PC-3 (cell line): ENCODE measurements around the gene CYTH1. TPM values are rescaled to one million over a fixed set of nuclear protein-coding genes. Genes with fewer than 3 reads are reported as not detected.

Experiments used
- ATAC-seq: fragments of 200-7000 bp; cut with Tn5 transposase; 2 replicates; pipeline ENCODE4 v1.9.1; 2020; ENCODE audit warnings: mild to moderate bottlenecking, moderate library complexity
- BruUV-seq: library from RNA; stranded (reverse); fragments of 400-500 nt; replicated peaks from 2 replicates; lab custom pipeline; 2021; lab: Mats Ljungman, UMichigan
- CTCF ChIA-PET: fragments of 300-600 bp; sonication (Branson Sonifier 250); formaldehyde crosslinking; loops from one replicate; lab custom pipeline; 2022; ENCODE audit warnings: antibody characterized with exemption; lab: Charles Lee
- POLR2A ChIA-PET: fragments of 300-600 bp; sonication (Branson Sonifier 250); formaldehyde crosslinking; loops from one replicate; lab custom pipeline; 2022; ENCODE audit warnings: antibody characterized with exemption; ENCODE audit not compliant: unreplicated experiment; lab: Charles Lee
- DNase-seq: peaks from one replicate; pipeline ENCODE4 v3.0.0-alpha.2; 2015
- H2AFZ ChIP-seq: fragments of 300-600 bp; sonication (generic); 2 replicates; pipeline ENCODE4 v1.6.0; 2016; ENCODE audit warnings: antibody characterized with exemption, low read length
- H3F3A ChIP-seq: fragments of 300-600 bp; sonication (generic); one replicate; pipeline ENCODE4 v1.6.0; 2017; ENCODE audit warnings: antibody characterized with exemption, low read length, control low read depth, mild to moderate bottlenecking; ENCODE audit not compliant: unreplicated experiment
- H3K27ac ChIP-seq: fragments of 300-600 bp; sonication (generic); 2 replicates; pipeline ENCODE4 v1.5.1; 2016; ENCODE audit warnings: mild to moderate bottlenecking, low read length
- H3K27me3 ChIP-seq: fragments of 300-600 bp; sonication (generic); 2 replicates; pipeline ENCODE4 v1.6.1; 2016; ENCODE audit warnings: low read length, mixed read lengths
- H3K36me3 ChIP-seq: fragments of 300-600 bp; sonication (generic); 2 replicates; pipeline ENCODE4 v1.6.1; 2016; ENCODE audit warnings: low read depth, mixed run types, low read length, mixed read lengths
- H3K4me1 ChIP-seq: fragments of 300-600 bp; sonication (generic); 2 replicates; pipeline ENCODE4 v1.5.1; 2016; ENCODE audit warnings: low read length; ENCODE audit not compliant: insufficient read depth
- H3K4me2 ChIP-seq: fragments of 300-600 bp; sonication (generic); 2 replicates; pipeline ENCODE4 v1.6.0; 2016; ENCODE audit warnings: low read length
- H3K4me3 ChIP-seq: fragments of 300-600 bp; sonication (generic); 2 replicates; pipeline ENCODE4 v1.5.1; 2016; ENCODE audit warnings: mild to moderate bottlenecking, low read length, mixed read lengths
- H3K79me2 ChIP-seq: fragments of 300-600 bp; sonication (generic); 2 replicates; pipeline ENCODE4 v1.6.1; 2017; ENCODE audit warnings: low read length, mixed read lengths
- H3K9ac ChIP-seq: fragments of 300-600 bp; sonication (generic); 2 replicates; pipeline ENCODE4 v1.6.0; 2016; ENCODE audit warnings: mild to moderate bottlenecking, low read length
- H3K9me2 ChIP-seq: fragments of 300-600 bp; sonication (generic); replicated peaks from 2 replicates; pipeline ENCODE4 v1.6.1; 2016; ENCODE audit warnings: mixed run types, low read length, mixed read lengths
- H3K9me3 ChIP-seq: fragments of 300-600 bp; sonication (generic); 2 replicates; pipeline ENCODE4 v1.6.1; 2016; ENCODE audit warnings: low read length, mixed read lengths
- H4K20me1 ChIP-seq: fragments of 300-600 bp; sonication (generic); 2 replicates; pipeline ENCODE4 v1.6.1; 2016; ENCODE audit warnings: low read length, mixed read lengths
- CTCF ChIP-seq: fragments of 300-600 bp; sonication (generic); conservative IDR thresholded peaks from 2 replicates; pipeline ENCODE4 v1.5.1; 2017; ENCODE audit warnings: antibody characterized with exemption, low read depth, mild to moderate bottlenecking, low read length
- EZH2 ChIP-seq: fragments of 300-600 bp; sonication (generic); IDR thresholded peaks from one replicate; pipeline ENCODE4 v1.6.1; 2017; ENCODE audit warnings: antibody characterized with exemption, mild to moderate bottlenecking, low read length; ENCODE audit not compliant: unreplicated experiment
- EZH2phosphoT487 ChIP-seq: fragments of 300-600 bp; sonication (generic); IDR thresholded peaks from 2 replicates; pipeline ENCODE4 v1.6.1; 2018; ENCODE audit warnings: mild to moderate bottlenecking, antibody characterized with exemption, low read length, borderline replicate concordance
- intact Hi-C: fragments of 100-400 bp; cut with micrococcal nuclease; formaldehyde crosslinking; loops from 2 replicates; pipeline ENCODE4 v1.9.0; 2023
- total RNA-seq: library from RNA; depleted of rRNA; stranded (reverse); fragments of >200 nt; gene quantifications from 2 replicates; pipeline ENCODE4 v1.2.3, GENCODE V29; 2014

Gene CYTH1
- total RNA-seq, 1 experiment from 2014 or later, result 29.7 TPM

GRCh38 chr17:78793415-78793814 is 11.3 kb upstream of the CYTH1 start:
- no peaks in the 10 kb centered on the region for H3K4me1 ChIP-seq
- no peaks in the 10 kb centered on the region for H3K9me3 ChIP-seq
- intact Hi-C loops, result no loop called here
- no peak overlapping the region for H3K9ac ChIP-seq
- no peaks in the 10 kb centered on the region for H3K27me3 ChIP-seq
- POLR2A ChIA-PET, result no interaction called here
- H3K27ac ChIP-seq, result no peak overlapping the region
- H3K9me2 ChIP-seq, result no peaks in the 10 kb centered on the region
- CTCF ChIA-PET, result no interaction called here
- DNase-seq (no peak), ATAC-seq (no peak)
- TF ChIP-seq CTCF, result no peak
- TF ChIP-seq EZH2phosphoT487, result no peak
- TF ChIP-seq EZH2, result no peak
- no peaks in the 10 kb centered on the region for H4K20me1 ChIP-seq
- H2AFZ ChIP-seq, result no peak overlapping the region
- no peaks in the 10 kb centered on the region for H3K79me2 ChIP-seq
- H3K4me2 ChIP-seq, result no peak overlapping the region
- H3F3A ChIP-seq, result no peaks in the 10 kb centered on the region
- peaks cover 41% of the 10 kb centered on the region for H3K36me3 ChIP-seq
- no peak overlapping the region for H3K4me3 ChIP-seq
- BruUV-seq, result no TSS peak

- H3K4me1 ChIP-seq, result no peaks in the 10 kb centered on the region
- no peak overlapping the region for H3K4me2 ChIP-seq
- H3K79me2 ChIP-seq, result no peaks in the 10 kb centered on the region
- H2AFZ ChIP-seq, result no peak overlapping the region
- no peak overlapping the region for H3K9ac ChIP-seq
- H3K27me3 ChIP-seq, result no peaks in the 10 kb centered on the region
- DNase-seq (no peak), ATAC-seq (no peak)
- BruUV-seq, result no TSS peak
- no peak overlapping the region for H3K27ac ChIP-seq
- H4K20me1 ChIP-seq, result no peaks in the 10 kb centered on the region
- no peaks in the 10 kb centered on the region for H3K9me2 ChIP-seq
- CTCF ChIA-PET, result no interaction called here
- H3K9me3 ChIP-seq, result no peaks in the 10 kb centered on the region
- no peak overlapping the region for H3K4me3 ChIP-seq
- H3F3A ChIP-seq, result no peaks in the 10 kb centered on the region
- intact Hi-C loops, result no loop called here
- TF ChIP-seq CTCF (0 out of 2 replicates have a peak, but pooled peaks have one; percentile 11), EZH2 (no peak)
- POLR2A ChIA-PET, result no interaction called here
- peaks cover 28% of the 10 kb centered on the region for H3K36me3 ChIP-seq
Observed at GRCh38 chr17:78791840-78792709, 10.0 kb upstream of the CYTH1 start.

GRCh38 chr17:78790552-78790951 is 8.5 kb upstream of the CYTH1 start:
- Histone ChIP-seq H3K9ac (no peak overlapping the region), H3K27ac (no peak overlapping the region), H3K36me3 (peaks cover 13% of the 10 kb centered on the region; the same call in 1 of the 2 replicates), H4K20me1 (no peaks in the 10 kb centered on the region), H3K4me2 (no peak overlapping the region), H3K4me1 (no peaks in the 10 kb centered on the region), H2AFZ (no peak overlapping the region), H3K27me3 (no peaks in the 10 kb centered on the region), H3K9me2 (no peaks in the 10 kb centered on the region), H3F3A (no peaks in the 10 kb centered on the region), H3K4me3 (no peak overlapping the region), H3K9me3 (no peaks in the 10 kb centered on the region), H3K79me2 (no peaks in the 10 kb centered on the region)
- ChIA-PET POLR2A (interaction anchor here (0.6 kb wide), 1 partner anchor 54 kb away, joined by 6 read pairs; no protein-coding TSS in a partner anchor), CTCF (no interaction called here)
- TF ChIP-seq EZH2 (no peak), CTCF (no peak), EZH2phosphoT487 (no peak)
- BruUV-seq, result no TSS peak
- DNase-seq (no peak), ATAC-seq (no peak)
- intact Hi-C loops, result no loop called here
